Measurements from ENCODE around the gene UBE2O. TPM values are rescaled to one million over a fixed set of nuclear protein-coding genes. Genes with fewer than 3 reads are reported as not detected.
A peak's percentile ranks its signal among the peaks of the same experiment; 100 is the strongest.

The UBE2O gene
- polyA plus RNA-seq, 4 donors, result 5.7 to 19.7 (median 9.6) TPM

DNA sequence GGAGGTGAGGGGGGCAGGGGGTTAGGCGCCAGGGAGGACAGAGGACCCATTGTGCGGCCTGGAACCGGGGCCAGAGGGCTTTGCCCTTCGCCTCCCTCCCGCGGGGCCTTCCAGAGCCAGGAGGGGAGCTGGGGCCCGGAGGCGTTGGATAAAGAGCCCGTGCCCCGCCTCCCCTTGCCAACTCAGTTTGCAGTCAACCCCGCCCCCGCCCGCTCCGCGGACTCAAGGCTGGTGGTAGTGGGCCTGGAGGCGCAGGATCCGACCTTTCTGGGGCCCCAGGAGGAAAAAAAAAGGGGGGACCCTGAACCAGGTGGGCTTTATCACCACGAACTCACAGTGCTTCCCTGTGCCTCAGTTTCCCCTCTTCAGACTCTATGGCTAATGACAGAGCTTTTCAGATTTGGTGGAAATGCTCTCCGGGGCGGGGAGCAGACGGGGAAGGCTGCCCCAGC is 70.6 kb downstream of the UBE2O start:
- H3K9me3 ChIP-seq (ENCODE audit: control insufficient read depth in 2 of 2, insufficient read depth in 1 of 2, low read depth in 1 of 2, low read length in 1 of 2), result no peaks in the 10 kb centered on the region
- DNase-seq (peak in 1 of 2 donors; percentile 51), FAIRE-seq (no peak)
- H3K27me3 ChIP-seq (ENCODE audit: control insufficient read depth in 3 of 3, insufficient read depth in 3 of 3, low read length in 3 of 3), result peaks cover 0 to 46% (median 0%) of the 10 kb centered on the region in 3 donors
- peaks cover 0 to 28% (median 0%) of the 10 kb centered on the region in 3 donors for H3K4me1 ChIP-seq (ENCODE audit: control insufficient read depth in 3 of 3, insufficient read depth in 2 of 3, low read depth in 1 of 3, low read length in 2 of 3)
- peaks cover 0 to under 1% (median 0%) of the 10 kb centered on the region in 3 donors for H3K36me3 ChIP-seq (ENCODE audit: control insufficient read depth in 3 of 3, insufficient read depth in 2 of 3, low read depth in 1 of 3, low read length in 3 of 3)
- 7 to 25% (median 21%) methylated on average over 19 to 21 of the region's 21 CpGs for WGBS, 3 donors
- peak overlapping the region; percentile 36 to 66 (median 41) for H3K4me3 ChIP-seq (ENCODE audit: low read depth in 1 of 3, low read length in 3 of 3)
- peak overlapping the region in 1 of 3 donors; percentile 89 for H3K27ac ChIP-seq (ENCODE audit: low read depth in 1 of 3, low read length in 2 of 3)

DNA sequence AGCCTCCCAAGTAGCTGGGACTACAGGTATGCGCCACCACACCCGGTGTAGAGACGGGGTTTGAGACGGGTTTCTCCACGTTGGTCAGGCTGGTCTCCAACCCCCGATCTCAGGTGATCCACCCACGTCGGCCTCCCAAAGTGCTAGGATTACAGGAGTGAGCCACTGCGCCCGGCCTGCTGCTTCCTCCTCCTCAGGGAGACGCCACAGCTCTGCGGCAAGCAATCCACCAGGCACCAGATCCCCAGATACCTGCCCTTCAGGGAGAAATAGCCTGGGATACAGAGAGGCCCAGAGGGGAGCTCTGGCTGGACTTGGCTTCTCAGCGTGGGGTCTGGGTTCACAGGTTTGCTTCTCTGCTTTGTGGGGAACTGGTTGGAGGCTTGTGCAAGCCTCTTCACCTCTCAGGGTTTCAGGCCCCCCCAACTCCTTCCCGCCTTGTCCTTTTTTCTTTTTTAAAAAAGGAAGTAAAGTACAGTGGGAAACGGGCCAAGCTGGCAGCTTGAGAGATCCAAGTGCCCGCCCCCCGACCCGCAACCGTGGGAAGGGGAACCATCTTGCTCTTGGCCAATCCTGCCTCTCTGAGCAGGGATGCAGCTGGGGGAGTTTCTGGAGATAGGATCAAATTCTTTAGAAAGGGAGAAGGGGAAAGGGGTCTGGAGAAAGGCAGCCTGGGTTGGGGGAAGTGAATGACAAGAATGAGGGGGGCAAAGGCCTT is 71.2 kb downstream of the UBE2O start:
- Histone ChIP-seq H3K27me3 (ENCODE audit: control insufficient read depth in 3 of 3, insufficient read depth in 3 of 3, low read length in 3 of 3) (peaks cover 0 to 44% (median 0%) of the 10 kb centered on the region in 3 donors), H3K27ac (ENCODE audit: low read depth in 1 of 3, low read length in 2 of 3) (no peak overlapping the region), H3K9me3 (ENCODE audit: control insufficient read depth in 2 of 2, insufficient read depth in 1 of 2, low read depth in 1 of 2, low read length in 1 of 2) (no peaks in the 10 kb centered on the region), H3K4me1 (ENCODE audit: control insufficient read depth in 3 of 3, insufficient read depth in 2 of 3, low read depth in 1 of 3, low read length in 2 of 3) (peaks cover 0 to 29% (median 0%) of the 10 kb centered on the region in 3 donors), H3K4me3 (ENCODE audit: low read depth in 1 of 3, low read length in 3 of 3) (peak overlapping the region in 1 of 3 donors; percentile 41), H3K36me3 (ENCODE audit: control insufficient read depth in 3 of 3, insufficient read depth in 2 of 3, low read depth in 1 of 3, low read length in 3 of 3) (no peaks in the 10 kb centered on the region)
- 70 to 77% (median 74%) methylated on average over 19 of the region's 19 CpGs for WGBS, 3 donors
- peak in 1 of 2 donors; percentile 19 for DNase-seq
- no peak for FAIRE-seq

DNA sequence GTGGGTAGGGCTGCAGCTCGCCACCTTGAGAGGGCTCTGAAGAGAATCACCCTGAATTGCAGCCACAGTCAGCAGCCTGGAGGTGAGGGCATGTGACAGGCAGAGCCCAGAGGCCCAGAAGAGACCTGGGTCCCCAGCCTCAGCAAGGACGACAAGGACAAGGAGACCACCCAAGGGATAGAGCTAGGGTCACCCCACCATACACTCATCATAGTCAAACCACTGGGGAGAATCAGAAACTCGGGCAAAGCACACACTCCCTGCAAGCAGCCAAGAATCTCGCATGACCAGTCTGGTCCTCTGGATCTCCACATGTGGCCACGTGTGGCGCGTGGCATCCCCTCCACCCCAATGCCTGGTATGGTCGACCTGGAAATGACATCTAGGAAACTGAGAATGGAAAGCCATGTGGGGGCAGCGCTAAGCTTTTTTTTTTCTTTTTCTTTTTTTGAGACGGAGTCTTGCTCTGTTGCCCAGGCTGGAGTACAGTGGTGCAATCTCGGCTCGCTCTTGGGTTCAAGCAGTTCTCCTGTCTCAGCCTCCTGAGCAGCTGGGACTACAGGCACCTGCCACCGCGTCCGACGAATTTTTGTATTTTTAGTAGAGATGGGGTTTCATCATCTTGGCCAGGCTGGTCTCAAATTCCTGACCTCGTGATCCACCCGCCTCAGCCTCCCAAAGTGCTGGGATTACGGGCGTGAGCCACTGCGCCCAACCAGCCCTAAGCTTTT is 73.1 kb downstream of the UBE2O start:
- no peak overlapping the region for H3K27ac ChIP-seq (ENCODE audit: low read depth in 1 of 3, low read length in 2 of 3)
- no peak for FAIRE-seq
- no peak for DNase-seq
- no peaks in the 10 kb centered on the region for H3K9me3 ChIP-seq (ENCODE audit: control insufficient read depth in 2 of 2, insufficient read depth in 1 of 2, low read depth in 1 of 2, low read length in 1 of 2)
- peaks cover 0 to 25% (median 0%) of the 10 kb centered on the region in 3 donors for H3K27me3 ChIP-seq (ENCODE audit: control insufficient read depth in 3 of 3, insufficient read depth in 3 of 3, low read length in 3 of 3)
- H3K4me3 ChIP-seq (ENCODE audit: low read depth in 1 of 3, low read length in 3 of 3), result no peak overlapping the region
- 84 to 92% (median 86%) methylated on average over 18 to 21 of the region's 21 CpGs for WGBS, 3 donors
- peaks cover 0 to 21% (median 0%) of the 10 kb centered on the region in 3 donors for H3K4me1 ChIP-seq (ENCODE audit: control insufficient read depth in 3 of 3, insufficient read depth in 2 of 3, low read depth in 1 of 3, low read length in 2 of 3)
- no peaks in the 10 kb centered on the region for H3K36me3 ChIP-seq (ENCODE audit: control insufficient read depth in 3 of 3, insufficient read depth in 2 of 3, low read depth in 1 of 3, low read length in 3 of 3)

DNA sequence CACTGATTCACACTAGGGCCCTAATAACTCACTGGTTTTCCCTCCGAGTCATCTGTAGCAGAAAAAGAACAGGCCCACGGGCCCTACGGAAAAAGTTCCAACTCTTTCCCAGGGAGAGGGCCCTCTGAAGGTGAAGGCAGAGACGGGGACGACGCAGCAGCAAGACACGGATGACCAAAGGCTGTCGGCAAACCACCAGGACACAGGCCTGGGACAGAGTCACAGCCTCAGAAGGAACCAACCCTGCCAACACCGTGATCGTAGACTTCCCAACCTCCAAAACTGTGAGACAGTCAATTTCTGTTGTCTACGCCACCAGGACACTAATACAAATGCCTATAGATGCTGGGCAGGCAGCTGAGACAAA is 73.7 kb downstream of the UBE2O start:
- Histone ChIP-seq H3K9me3 (ENCODE audit: control insufficient read depth in 2 of 2, insufficient read depth in 1 of 2, low read depth in 1 of 2, low read length in 1 of 2) (no peaks in the 10 kb centered on the region), H3K4me3 (ENCODE audit: low read depth in 1 of 3, low read length in 3 of 3) (no peak overlapping the region), H3K27ac (ENCODE audit: low read depth in 1 of 3, low read length in 2 of 3) (no peak overlapping the region), H3K27me3 (ENCODE audit: control insufficient read depth in 3 of 3, insufficient read depth in 3 of 3, low read length in 3 of 3) (peaks cover 0 to 21% (median 0%) of the 10 kb centered on the region in 3 donors), H3K4me1 (ENCODE audit: control insufficient read depth in 3 of 3, insufficient read depth in 2 of 3, low read depth in 1 of 3, low read length in 2 of 3) (peaks cover 0 to 21% (median 0%) of the 10 kb centered on the region in 3 donors), H3K36me3 (ENCODE audit: control insufficient read depth in 3 of 3, insufficient read depth in 2 of 3, low read depth in 1 of 3, low read length in 3 of 3) (no peaks in the 10 kb centered on the region)
- WGBS, 3 donors, result 92 to 96% (median 93%) methylated on average over 11 of the region's 11 CpGs
- FAIRE-seq (no peak), DNase-seq (no peak)

DNA sequence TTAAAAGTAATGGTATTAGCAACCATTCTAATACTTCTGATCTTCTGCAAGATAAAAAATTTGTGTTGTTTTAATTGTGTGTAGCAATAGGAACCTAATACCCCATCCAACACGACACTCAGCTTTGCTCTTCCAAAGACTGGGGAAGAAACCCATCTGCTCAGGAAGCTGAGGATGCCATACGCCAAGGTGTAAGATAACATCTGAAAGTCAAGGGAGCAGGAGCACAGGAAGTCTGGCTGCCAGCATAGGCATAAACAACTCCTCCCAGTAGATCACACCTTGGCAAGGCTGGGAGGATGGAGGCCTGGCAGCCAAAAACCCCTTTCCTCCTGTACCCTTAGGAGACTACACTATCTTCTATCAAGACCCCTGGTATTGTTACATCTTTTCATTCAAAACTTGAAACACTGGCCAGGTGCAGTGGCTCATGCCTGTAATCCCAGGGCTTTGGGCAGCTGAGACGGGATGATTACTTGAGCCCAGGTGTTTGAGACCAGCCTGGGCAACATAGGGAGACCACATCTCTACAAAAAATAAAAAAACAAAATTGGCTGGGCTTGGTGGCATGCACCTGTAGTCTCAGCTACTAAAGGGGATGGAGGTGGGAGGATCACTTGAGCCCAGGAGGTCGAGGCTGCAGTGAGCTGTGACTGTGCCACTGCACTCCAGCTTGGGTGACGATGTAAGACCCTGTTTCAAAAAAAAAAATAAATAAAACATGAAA is 74.2 kb downstream of the UBE2O start:
- Histone ChIP-seq H3K27me3 (ENCODE audit: control insufficient read depth in 3 of 3, insufficient read depth in 3 of 3, low read length in 3 of 3) (peaks cover 0 to 19% (median 0%) of the 10 kb centered on the region in 3 donors), H3K9me3 (ENCODE audit: control insufficient read depth in 2 of 2, insufficient read depth in 1 of 2, low read depth in 1 of 2, low read length in 1 of 2) (no peaks in the 10 kb centered on the region), H3K4me3 (ENCODE audit: low read depth in 1 of 3, low read length in 3 of 3) (no peak overlapping the region), H3K4me1 (ENCODE audit: control insufficient read depth in 3 of 3, insufficient read depth in 2 of 3, low read depth in 1 of 3, low read length in 2 of 3) (peaks cover 0 to 20% (median 0%) of the 10 kb centered on the region in 3 donors), H3K27ac (ENCODE audit: low read depth in 1 of 3, low read length in 2 of 3) (no peak overlapping the region), H3K36me3 (ENCODE audit: control insufficient read depth in 3 of 3, insufficient read depth in 2 of 3, low read depth in 1 of 3, low read length in 3 of 3) (no peaks in the 10 kb centered on the region)
- FAIRE-seq (no peak), DNase-seq (no peak)
- 79 to 89% (median 85%) methylated on average over 5 of the region's 5 CpGs for WGBS, 3 donors

DNA sequence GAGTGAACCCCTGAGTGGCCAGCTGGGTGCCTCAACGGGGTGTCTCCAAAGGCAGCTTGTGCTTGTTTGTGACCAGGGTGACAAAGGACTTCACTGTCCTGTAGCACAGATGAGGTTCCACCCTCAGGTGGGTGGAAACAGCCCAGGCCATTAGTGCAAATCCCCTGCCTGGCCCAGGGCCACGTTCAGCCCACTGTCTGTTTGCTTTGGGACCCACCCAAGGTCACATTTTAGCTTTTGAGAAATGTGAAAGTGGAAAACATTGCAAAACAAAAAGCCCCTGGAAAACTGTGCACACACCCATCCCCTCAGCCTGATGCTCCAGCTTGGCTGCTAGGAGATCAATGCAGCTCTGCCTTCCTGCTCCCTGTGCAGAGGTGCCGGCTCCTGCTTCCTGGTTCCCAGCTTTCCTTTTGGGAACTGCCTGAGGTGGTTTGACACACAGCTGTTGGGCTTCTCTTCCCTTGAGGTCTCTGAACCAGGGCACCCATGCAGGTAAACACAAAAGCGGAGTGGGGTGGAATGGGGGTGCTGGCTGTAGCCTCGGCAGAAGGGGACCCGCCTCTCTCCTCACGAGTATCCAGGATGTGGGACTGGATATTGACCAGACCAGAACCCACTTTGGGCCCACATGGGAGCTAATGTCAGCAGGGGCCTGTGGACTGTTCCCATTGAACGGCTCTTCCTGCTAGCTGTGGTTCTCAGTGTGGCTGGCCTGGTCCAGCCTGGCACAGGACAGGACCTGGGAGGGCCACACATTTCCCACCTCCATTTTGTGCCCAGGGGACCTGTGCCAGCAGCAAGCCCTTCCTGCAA is 76.4 kb downstream of the UBE2O start:
- H3K27ac ChIP-seq (ENCODE audit: low read depth in 1 of 3, low read length in 2 of 3), result no peak overlapping the region
- 56 to 60% (median 58%) methylated on average over 7 to 8 of the region's 8 CpGs for WGBS, 3 donors
- H3K4me1 ChIP-seq (ENCODE audit: control insufficient read depth in 3 of 3, insufficient read depth in 2 of 3, low read depth in 1 of 3, low read length in 2 of 3), result peaks cover 0 to 7% (median 0%) of the 10 kb centered on the region in 3 donors
- H3K4me3 ChIP-seq (ENCODE audit: low read depth in 1 of 3, low read length in 3 of 3), result no peak overlapping the region
- H3K27me3 ChIP-seq (ENCODE audit: control insufficient read depth in 3 of 3, insufficient read depth in 3 of 3, low read length in 3 of 3), result no peaks in the 10 kb centered on the region
- no peak for DNase-seq
- H3K9me3 ChIP-seq (ENCODE audit: control insufficient read depth in 2 of 2, insufficient read depth in 1 of 2, low read depth in 1 of 2, low read length in 1 of 2), result no peaks in the 10 kb centered on the region
- FAIRE-seq, result no peak
- H3K36me3 ChIP-seq (ENCODE audit: control insufficient read depth in 3 of 3, insufficient read depth in 2 of 3, low read depth in 1 of 3, low read length in 3 of 3), result no peaks in the 10 kb centered on the region

DNA sequence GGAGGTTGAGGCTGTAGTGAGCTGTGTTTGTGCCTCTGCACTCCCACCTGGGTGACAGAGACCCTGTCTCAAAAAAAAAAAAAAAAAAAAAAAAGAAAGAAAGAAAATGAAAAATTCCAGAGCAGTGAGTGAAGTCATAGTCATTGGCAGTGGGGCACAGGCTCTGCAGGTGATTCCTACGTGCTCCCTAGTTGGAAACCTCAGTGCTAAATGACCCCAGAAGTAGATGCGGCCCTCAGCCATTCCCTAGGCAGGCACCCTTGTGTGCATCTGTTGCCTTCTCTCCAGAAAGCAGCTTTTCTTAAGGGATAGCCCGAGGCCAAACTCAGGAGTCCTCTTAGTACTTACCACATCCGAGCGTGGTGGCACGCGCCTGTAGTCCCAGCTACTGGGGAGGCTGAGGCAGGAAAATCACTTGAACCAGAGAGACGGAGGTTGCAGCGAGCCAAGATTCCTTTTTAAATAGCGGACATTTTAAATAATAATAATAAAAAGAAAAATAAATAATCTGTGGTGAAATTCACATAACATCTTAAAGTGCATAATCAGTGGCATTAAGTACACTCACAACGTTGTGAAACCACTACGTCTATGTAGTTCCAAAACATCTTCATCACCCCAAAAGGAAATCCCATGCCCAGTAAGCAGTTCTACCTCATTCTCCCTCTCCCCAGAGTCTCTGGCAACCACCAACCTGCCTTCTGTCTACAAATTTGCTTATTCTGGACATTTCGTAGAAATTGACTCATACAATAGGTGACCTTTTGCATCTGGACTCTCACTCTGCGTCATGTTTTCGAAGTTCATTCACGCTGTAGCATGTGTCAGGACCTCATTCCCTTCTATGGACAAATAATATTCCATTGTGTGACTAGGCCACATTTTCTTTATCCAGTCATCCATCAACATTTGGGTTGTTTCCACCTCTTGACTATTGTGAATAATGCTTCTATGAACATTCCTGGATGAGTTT is 81.0 kb downstream of the UBE2O start:
- Histone ChIP-seq H3K4me3 (ENCODE audit: low read depth in 1 of 3, low read length in 3 of 3) (no peak overlapping the region), H3K27ac (ENCODE audit: low read depth in 1 of 3, low read length in 2 of 3) (no peak overlapping the region), H3K4me1 (ENCODE audit: control insufficient read depth in 3 of 3, insufficient read depth in 2 of 3, low read depth in 1 of 3, low read length in 2 of 3) (peaks cover 0 to 11% (median 0%) of the 10 kb centered on the region in 3 donors), H3K9me3 (ENCODE audit: control insufficient read depth in 2 of 2, insufficient read depth in 1 of 2, low read depth in 1 of 2, low read length in 1 of 2) (peaks cover 0 to 28% of the 10 kb centered on the region in 2 donors), H3K27me3 (ENCODE audit: control insufficient read depth in 3 of 3, insufficient read depth in 3 of 3, low read length in 3 of 3) (no peaks in the 10 kb centered on the region), H3K36me3 (ENCODE audit: control insufficient read depth in 3 of 3, insufficient read depth in 2 of 3, low read depth in 1 of 3, low read length in 3 of 3) (no peaks in the 10 kb centered on the region)
- WGBS, 3 donors, result 88 to 91% (median 90%) methylated on average over 16 of the region's 16 CpGs
- FAIRE-seq (no peak), DNase-seq (no peak)

Measured in small intestine (tissue), 7 donors.